Measurements from ENCODE around the gene AGK.
"Not testable (repeated sequence)": the region's sequence is repeated elsewhere in the genome, so short reads cannot be mapped to it uniquely, and the experiment has no call there.

Gene AGK

DNA sequence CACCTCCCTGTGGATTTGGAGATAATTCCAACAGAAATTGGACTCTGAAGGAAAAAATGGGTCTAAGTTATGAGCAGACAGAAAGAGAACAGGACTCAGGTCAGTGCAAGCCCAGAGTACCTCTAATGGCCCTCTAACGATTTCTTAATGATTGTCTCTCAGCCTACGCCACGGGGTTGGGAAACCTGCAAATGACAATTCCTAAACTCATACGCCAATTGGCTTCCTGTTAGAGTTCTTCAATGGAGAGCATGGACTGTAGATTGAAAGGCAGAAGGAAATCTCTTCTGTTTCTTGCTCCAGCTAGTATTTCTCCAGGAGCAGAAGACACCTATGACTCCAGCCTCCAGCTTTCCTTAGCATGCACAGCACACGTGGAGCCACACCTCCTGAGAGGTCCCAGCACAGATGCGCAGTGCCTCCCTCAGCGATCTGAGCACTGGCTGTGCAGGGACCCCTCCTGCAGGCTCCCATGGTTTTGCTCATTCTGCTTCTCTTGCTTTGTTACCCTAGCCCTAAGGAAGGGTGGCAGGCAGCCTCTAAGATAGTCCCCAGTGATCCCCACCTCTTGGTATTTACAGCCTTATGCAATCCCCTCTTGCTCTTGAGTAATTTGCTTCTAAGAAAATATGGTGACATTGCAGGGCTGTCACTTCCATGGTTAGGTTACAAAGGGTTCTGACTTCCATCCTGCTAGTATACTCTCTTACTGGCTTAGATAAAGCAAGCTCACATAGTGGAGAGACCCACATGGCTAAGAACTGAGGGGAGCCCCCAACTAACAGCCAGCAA, 120.7 kb downstream of the AGK start:
- in situ Hi-C loops (cut with MboI; ENCODE audit: low sequenced_read_pairs) = no loop called here

DNA sequence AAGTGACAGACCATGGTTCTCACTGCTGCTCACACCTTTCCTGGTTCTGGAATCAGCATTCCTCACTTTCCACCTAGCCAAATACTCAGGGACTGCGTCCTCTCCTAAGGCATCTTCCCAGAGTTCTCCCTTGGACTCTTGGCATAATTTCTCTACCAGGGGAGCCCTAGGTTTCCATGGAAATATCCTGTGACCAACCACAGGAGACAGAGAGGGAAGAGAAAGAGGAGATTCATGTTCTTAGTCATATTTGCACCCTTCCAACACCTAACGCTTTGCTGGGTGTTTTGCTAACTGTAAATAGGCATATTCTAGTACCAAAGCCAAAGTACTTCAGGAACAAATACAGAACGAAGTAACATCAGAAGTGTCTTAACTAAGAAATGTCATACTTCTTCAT, 122.1 kb downstream of the AGK start:
- in situ Hi-C loops (cut with MboI; ENCODE audit: low sequenced_read_pairs) = no loop called here

DNA sequence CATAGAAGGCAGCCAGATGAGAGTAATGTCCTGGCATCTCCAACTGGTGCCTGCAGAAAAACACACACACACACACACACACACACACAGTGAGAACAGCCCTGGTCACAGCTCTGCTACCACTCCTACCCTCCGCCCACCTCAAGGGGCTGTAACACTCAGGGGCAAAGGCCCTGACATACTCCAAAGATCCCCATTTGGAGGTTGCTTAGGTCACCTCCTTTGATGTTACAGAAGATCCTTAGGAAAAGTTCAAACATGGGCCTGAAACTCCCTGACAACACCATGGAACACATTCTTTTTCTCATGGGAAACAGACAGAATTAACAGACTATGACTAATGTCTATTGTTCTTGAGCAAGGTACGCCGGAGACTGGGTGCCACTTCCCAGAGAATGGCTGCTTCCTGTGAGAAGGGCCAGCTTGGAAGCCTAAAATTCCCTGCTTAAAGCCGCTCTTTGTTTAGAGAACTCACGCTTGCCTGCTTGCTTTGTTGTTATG, 123.0 kb downstream of the AGK start:
- in situ Hi-C loops (cut with MboI; ENCODE audit: low sequenced_read_pairs) = no loop called here

DNA sequence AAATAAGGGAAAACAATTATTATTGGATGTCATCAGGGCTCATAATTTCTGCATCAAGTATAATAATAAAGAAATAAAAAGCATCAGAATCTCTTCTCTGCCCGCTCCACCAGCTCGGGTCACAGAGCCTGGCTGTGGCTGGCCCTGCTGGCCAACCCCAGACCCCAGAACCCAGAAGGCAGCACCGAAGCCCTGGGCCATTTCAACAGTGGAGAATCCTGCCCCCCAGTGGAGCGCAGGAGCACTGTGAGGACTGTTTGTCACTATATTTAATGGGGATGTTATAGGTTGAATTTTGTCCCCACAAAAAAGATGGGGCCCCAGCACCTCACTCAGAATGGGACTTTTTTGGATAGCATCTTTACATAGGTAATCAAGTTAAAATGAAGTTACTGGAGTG, 123.5 kb downstream of the AGK start:
- in situ Hi-C loops (cut with MboI; ENCODE audit: low sequenced_read_pairs) = no loop called here

DNA sequence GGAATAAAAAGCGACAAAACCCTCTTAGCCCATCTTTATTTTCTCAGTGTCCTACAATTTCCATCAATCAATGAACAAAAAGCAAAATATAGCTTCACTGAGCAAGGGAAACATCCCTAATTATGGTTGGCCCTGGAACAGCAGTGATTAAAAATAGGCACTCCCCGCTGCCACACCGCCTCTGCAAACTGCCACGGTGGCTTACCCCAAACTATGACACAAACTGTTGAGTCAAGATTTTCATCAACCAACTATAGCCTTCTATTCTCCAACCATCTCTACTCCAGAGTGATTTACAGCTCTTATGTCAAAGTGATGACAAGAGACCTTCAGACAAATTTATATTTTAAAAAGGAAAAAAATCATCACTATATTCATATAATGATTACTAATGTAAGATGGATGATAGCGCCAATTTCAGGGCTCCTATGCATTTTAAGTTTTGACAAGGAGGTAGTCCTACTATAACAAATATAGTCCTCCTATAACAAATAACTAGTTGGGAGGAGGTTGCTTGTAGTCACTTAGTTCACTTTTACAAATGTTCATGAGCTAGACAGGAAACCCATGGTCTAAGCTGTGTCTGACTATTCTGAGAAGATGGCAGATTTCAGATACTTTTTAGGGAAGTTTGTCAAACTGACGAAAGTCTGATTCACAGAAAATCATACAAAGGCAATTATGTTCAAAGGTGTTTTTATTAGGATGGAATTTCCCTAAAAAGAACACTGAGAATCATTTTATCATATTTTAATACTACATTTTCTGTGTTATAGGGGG, 124.4 kb downstream of the AGK start:
- in situ Hi-C loops (cut with MboI; ENCODE audit: low sequenced_read_pairs) = no loop called here

DNA sequence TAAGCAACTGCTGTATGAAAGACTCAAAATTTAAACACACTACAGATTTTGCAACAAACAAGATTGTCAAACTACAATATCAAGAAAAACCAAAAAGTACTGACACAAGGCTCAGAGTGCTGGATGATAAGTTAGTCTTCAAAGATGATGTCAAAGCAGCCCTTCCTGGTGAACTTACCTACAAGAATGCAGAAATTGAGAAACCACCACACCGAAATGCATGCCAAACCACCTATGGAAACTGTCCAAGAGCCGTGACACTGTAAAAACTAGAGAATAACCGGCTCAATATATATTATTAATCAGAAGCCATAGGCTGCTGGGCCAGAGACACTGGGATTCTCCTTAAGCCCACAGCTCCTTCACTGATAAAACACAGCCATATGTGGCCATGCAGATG, 125.4 kb downstream of the AGK start:
- in situ Hi-C loops (cut with MboI; ENCODE audit: low sequenced_read_pairs) = no loop called here

GRCh38 chr7:141679014-141679413, 127.8 kb downstream of the AGK start:
- in situ Hi-C loops (cut with MboI; ENCODE audit: low sequenced_read_pairs) = no loop called here

DNA sequence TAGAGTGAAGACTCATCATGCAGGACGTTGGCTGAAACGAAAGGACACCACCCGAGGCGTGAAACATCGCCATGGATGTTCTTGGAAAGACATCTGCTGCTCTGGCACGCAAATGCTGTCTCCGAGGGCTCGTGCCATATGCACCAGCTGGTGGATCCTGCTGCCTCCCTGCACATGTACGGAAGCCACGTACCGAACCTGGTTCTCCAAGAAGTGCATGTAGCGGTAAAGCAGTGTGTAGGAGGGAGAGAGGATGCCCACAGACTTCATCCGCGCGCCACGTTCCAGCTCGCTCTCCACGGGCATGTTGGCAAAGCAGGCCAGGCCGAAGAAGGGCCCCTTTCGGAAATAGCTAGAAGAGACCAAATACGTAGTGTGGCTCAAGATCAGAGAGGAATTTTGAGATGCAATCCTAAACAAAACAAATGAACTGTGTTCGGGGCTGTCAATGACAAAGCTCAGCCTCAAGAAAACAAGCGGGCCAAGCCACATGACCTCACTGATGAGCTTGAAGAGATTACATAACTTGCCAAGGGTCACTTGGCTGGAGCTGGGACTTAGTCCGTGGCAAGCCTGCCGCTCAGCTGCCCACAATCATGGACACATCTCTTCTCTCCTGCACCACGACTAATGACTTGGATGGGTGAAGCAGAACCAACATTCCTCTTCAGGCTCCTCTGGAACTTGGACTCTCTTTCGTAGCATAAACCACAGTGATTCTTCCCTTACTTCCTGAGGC, 134.2 kb downstream of the AGK start:
- in situ Hi-C loops (cut with MboI; ENCODE audit: low sequenced_read_pairs) = no loop called here

GRCh38 chr7:141686074-141686473, 134.9 kb downstream of the AGK start:
- in situ Hi-C loops (cut with MboI; ENCODE audit: low sequenced_read_pairs) = no loop called here

GRCh38 chr7:141686670-141687069, 135.5 kb downstream of the AGK start:
- in situ Hi-C loops (cut with MboI; ENCODE audit: low sequenced_read_pairs) = no loop called here

DNA sequence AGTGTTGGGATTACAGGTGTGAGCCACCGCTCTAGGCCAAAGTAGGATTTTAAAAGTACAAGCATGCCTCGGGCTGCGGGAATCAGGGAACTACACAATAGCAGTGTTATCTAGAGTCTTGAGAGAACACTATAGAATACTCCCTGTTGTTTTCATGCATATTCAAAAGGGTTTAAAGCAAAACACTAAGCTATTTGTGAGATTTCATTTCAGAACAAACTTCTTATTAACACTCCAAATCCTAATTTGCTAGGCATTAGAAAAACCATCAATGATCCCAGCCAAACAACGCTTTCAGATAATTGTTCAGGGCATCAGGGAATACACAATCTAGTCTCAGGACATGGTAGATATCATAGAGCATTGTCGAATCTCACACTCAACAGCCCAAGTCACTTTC, 136.8 kb downstream of the AGK start:
- in situ Hi-C loops (cut with MboI; ENCODE audit: low sequenced_read_pairs) = no loop called here

DNA sequence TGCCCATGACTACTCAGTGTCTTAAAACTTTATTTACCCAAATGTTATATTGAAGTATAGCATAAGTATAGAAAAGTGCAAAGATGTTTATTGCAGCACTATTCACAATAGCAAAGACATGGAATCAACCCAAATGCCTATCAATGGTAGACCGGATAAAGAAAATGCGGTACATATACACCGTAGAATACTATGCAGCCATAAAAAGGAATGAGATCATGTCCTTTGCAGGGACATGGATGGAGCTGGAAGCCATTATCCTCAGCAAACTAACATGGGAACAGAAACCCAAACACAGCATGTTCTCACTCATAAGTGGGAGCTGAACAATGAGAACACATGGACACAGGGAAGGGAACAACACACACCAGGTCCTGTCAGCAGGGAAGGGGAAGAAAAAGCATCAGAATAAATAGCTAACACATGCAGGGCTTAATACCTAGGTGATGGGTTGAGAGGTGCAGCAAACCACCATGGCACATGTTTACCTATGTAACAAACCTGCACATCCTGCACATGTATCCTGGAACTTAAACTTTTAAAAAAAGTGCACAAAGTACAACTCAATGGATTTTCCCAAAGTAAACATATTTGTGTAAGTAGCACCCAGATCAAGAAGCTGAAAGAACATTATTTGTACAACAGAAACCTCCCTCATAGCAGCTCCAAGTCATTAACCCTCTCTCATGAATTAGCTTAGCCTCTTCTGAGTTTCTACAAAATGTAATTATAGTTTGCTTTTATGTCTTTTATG, 138.0 kb downstream of the AGK start:
- in situ Hi-C loops (cut with MboI; ENCODE audit: low sequenced_read_pairs) = not testable (repeated sequence)

GRCh38 chr7:141691540-141691939, 140.3 kb downstream of the AGK start:
- in situ Hi-C loops (cut with MboI; ENCODE audit: low sequenced_read_pairs) = no loop called here

DNA sequence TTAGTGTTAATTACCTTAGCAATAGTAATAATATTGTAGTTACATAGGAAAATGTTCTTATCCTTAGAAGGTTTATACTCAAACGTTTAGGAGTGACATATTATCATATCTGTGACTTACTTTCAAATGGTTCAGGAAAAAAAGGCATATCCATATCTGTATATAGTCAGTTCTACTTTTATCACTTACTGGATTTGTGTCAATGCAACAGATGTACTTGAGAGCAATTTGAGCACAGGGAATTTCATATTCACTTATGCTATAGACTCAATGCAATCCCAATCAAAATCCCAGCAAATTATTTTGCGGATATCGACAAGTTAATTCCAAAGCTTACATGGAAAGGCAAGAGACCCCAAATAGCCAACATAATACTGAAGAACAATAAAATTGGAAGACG, 140.8 kb downstream of the AGK start:
- in situ Hi-C loops (cut with MboI; ENCODE audit: low sequenced_read_pairs) = no loop called here

GRCh38 chr7:141693082-141693481, 141.9 kb downstream of the AGK start:
- in situ Hi-C loops (cut with MboI; ENCODE audit: low sequenced_read_pairs) = no loop called here

DNA sequence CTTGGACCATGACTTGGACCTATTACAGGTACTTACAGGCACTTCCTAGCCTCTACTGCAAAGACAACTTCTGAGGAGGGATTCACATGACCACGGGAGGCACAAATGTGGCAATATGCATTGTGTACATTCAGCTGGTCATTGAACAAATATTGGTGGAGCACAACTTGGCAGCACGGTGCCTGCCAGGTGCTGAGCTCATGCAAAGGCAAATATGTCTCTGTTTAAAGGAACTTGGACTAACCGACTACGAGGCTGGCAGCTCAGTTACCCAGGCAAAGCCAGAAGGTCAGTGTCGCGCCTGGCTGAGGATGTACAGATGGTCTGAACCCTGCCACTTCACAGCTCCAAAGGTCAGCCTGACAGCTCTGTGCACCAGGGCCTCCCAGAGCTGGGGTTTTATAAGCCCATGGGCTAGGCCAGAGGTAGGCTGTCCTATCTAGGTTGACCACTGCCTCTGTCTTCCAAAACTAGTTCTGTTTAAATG, 144.6 kb downstream of the AGK start:
- in situ Hi-C loops (cut with MboI; ENCODE audit: low sequenced_read_pairs) = no loop called here

- in situ Hi-C loops (cut with MboI; ENCODE audit: low sequenced_read_pairs) = no loop called here
These were observed 145.1 kb downstream of the AGK start for GRCh38 chr7:141696348-141696747.

DNA sequence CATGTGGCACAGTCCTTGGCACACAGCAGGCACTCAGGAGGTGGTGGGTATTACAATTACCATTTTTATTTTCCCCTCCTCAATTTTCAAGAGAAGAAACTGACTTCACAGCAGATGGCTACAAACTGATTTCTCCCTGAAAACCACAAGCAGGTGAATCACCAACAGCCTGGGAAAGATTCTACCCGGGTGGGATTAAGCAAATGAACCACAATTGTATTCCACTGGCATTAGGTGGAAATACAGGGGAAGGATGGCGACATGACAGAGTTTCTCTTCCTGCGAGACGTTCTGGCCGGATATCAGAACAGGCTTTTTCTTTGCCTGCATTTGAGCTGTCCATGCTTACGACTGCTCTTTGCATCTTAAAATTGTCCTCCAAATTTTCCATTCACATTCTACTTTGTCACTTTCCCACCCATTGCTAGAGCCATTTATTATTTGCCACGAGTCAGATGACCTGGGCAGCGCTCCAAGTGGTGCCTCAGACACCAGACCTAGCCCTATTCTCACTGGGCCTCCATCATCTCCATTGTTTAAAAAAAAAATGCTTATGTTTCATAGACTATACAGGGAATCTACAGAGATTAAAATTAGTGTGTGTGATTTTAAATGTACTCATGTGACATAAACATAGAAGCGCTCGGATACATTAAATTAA, 146.1 kb downstream of the AGK start:
- in situ Hi-C loops (cut with MboI; ENCODE audit: low sequenced_read_pairs) = no loop called here

DNA sequence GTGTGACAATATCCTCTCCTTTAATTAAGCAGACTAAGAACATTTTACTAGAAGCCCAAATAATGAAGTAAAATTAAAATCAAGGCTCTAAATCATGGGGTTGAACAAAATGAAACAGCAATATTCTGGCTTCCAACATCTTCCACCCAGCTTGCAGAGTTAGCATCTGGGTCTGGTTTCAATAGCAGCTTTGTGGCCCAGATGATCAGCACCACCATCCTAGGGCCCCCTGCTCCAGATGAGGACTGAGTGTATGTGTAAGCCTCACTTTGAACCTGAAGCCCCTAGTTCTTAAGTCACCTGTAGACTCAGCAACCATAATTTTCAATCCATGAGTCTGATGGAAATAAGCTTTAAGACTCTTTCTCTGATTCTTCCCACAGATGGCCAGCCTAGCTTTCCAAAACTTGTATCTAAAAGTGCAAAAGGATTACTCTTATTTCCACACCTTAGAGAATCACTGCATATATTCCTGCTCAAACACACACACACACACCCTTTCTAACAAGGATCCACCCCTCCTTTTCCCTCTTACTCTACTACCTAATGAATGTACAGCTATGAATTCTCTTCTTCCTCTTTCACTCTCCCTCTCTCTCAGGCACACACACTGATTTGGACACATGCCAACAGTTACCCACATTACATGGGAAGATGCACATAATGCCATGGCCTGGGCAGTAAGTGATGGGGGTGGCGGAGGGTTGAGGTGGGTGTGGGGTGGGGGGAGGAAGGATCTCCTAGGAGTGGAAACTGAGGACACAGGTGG, 147.2 kb downstream of the AGK start:
- in situ Hi-C loops (cut with MboI; ENCODE audit: low sequenced_read_pairs) = no loop called here

All from hTERT RPE-1 (cell line).